NCI-H526 (cell line): ENCODE data around the gene DIRAS2.

Experiments
- DNase-seq, 2 experiments: peaks; one replicate each; lab custom pipeline; 2025; lab: John Stamatoyannopoulos, UW

Gene DIRAS2

GRCh38 chr9:90612957-90613356, 29.7 kb downstream of the DIRAS2 start:
- no peak for DNase-seq

DNA sequence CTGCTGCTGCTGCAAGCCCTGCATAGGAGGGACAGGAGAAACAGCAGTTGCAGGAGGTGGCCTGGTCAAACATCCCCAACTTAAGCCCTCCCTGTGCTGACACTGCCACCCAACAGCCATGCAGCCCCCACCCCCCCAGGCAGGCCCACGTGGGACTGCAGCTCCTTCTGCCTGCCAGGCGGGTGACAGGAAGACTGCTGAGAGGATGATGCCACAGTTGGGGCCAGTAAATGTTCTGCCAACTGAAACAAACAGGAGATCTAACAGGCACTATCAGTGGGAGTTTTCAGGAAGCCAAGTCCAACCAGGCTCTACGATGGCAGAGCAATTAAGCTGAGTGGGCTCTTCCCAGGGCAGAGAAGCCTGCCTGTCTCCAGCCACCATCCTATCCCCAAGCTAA, 31.1 kb downstream of the DIRAS2 start:
- DNase-seq, result no peak

DNA sequence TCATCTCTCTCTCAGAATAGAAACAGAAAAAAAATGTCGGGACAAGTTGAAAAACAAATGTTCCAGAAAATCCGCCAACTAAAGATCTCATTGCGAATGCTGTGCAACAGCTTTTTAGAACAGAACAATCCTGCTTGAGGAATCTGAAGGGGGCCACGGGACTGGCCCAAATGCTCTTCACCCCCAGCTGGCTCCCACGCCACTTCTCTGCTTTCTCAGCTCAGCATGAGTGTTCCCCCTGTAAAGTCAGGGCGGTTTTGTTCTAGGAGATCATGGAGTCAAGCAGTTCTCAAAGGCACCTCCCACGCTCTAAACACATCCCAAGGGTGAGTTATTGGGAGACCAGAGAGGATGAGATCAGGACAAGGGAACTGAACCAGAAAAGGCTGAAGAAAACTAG, 31.5 kb downstream of the DIRAS2 start:
- no peak for DNase-seq

DNA sequence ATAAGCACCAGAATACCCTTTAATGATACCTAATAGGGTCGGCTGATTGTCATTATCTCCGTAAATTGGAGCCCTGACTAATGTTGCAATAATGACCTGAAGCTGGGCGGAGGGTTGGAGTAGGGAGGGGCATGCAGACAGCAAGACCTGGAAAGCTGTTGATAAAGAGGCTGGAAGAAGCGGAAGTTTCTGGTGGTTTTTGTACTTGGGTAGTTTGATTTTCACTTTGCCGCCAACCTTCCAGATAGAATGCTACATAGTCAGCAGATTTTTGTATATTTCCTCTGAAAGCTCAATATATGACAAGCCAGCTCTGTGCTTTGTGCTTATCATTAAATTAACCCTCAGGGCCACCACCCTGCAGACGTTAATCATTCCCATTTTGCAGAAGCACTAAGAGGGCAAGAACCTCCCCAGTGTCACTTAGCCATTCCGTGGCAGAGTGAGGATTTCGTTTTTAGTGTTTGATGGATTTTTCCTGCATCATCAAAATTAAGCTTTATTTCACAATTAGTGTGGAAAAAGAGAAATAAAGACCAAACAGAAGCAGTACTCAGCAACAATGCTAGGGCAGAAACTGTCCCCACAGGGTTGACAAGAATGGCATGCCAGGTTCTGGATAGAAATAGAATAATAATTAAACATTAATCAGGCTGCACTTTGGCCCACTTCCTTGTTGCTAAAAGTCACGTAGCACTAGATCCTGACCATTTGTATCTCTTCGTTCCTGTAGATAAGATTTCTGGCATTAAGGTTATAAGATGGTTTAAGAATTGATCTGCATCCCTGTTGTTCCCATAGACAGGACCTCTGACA, 34.7 kb downstream of the DIRAS2 start:
- no peak for DNase-seq

DNA sequence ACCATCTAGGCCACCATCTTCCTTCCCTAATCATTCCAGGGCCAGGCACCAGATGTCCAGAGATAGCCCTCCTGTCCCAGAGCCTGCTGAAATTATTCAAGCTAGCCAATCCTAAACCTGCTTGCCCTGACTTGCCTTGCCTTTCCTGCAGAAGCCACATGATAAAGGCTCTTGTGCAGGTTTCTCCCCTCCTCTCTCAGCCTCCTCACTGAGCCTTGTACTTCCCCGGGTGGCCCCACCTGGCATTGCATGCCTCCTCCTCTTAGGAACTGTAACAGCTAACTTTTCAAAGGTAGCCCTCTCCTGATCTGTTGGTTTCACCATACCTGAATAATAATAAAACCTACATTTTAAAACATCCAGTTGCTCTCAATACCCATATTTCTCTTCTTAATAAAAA, 42.6 kb downstream of the DIRAS2 start:
- DNase-seq, result peak; percentile 4 to 28

- no peak for DNase-seq
Measured at GRCh38 chr9:90598191-90598590, 44.4 kb downstream of the DIRAS2 start.

DNA sequence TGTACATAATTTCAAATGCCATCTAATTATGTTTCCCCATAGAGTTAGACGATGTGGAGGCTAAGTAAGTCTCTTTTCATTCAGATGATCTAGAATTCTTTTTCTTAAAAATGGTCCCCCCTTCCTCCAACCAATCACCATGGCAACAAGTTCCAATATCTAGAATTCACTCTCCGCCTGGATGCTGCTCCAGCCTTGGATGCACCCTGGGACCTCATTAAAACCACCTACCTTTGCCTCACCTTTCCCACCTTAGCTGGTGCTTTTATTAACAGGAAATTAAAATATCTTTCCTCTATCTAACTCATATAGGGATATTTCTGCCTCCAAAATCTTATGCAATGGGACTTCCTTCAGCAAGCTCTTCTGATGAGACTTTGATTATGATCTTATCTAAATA, 49.0 kb downstream of the DIRAS2 start:
- DNase-seq, result no peak

GRCh38 chr9:90580576-90580975, 62.0 kb downstream of the DIRAS2 start:
- no peak for DNase-seq

- no peak for DNase-seq
Measured at GRCh38 chr9:90579181-90579580, 63.4 kb downstream of the DIRAS2 start.

- DNase-seq, result no peak
Measured at GRCh38 chr9:90578126-90578815, 64.4 kb downstream of the DIRAS2 start.

DNA sequence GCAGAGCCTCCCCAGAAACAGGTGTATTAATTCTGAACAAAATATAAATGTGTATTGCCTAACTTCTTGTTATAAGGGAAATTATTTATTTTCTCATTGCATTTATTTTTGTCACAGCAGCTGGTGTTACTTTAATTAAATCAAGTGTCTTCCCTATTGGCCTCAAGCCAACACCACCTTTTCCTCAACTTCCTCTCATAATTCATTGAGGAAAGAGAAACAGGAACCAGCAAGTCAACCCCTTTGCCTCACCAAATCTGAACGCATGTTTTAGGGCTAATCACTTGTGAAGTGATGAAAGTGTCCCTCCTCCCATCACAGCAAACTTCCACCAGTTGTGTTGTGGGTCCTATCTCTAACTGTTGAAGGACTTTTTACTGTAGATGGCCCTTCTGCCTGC, 73.1 kb downstream of the DIRAS2 start:
- DNase-seq, result no peak

GRCh38 chr9:90568667-90569066, 74.0 kb downstream of the DIRAS2 start:
- DNase-seq, result no peak

- no peak for DNase-seq
Measured at GRCh38 chr9:90562229-90562628, 80.4 kb downstream of the DIRAS2 start.
